Ishikawa (cell line): ENCODE results near the gene SNN.

ENCODE experiments used
- CREB1 ChIP-seq: IDR thresholded peaks from 2 replicates; pipeline ENCODE4 v1.6.1; 2012; ENCODE audit warnings: low read depth
- EGR1 ChIP-seq: IDR thresholded peaks from 2 replicates; pipeline ENCODE4 v1.6.1; 2012
- EP300 ChIP-seq: IDR thresholded peaks from 2 replicates; pipeline ENCODE4 v1.6.1; 2012; ENCODE audit warnings: borderline replicate concordance
- NFIC ChIP-seq: IDR thresholded peaks from 2 replicates; pipeline ENCODE4 v1.6.1; 2012
- RAD21 ChIP-seq: IDR thresholded peaks from 2 replicates; pipeline ENCODE4 v1.6.1; 2012; ENCODE audit warnings: low read depth
- TAF1 ChIP-seq: IDR thresholded peaks from 2 replicates; pipeline ENCODE4 v1.6.1; 2012; ENCODE audit warnings: low read depth, mild to moderate bottlenecking
- TCF12 ChIP-seq: IDR thresholded peaks from 2 replicates; pipeline ENCODE4 v1.6.1; 2012; ENCODE audit warnings: low read depth
- TEAD4 ChIP-seq: IDR thresholded peaks from 2 replicates; pipeline ENCODE4 v1.6.1; 2012
- USF1 ChIP-seq: IDR thresholded peaks from 2 replicates; pipeline ENCODE4 v1.6.1; 2012
- YY1 ChIP-seq: IDR thresholded peaks from 2 replicates; pipeline ENCODE4 v1.6.1; 2012; ENCODE audit warnings: low read depth
- ZBTB7A ChIP-seq: IDR thresholded peaks from 2 replicates; pipeline ENCODE4 v1.6.1; 2012; ENCODE audit warnings: low read depth
- TF ChIP-seq, protein P1 (sequence below): IDR thresholded peaks from 2 replicates; pipeline ENCODE4 v1.6.1; 2012
- TF ChIP-seq, protein P2 (sequence below): IDR thresholded peaks from 2 replicates; pipeline ENCODE4 v1.6.1; 2012; ENCODE audit warnings: low read depth, mild to moderate bottlenecking

- no peak for TF ChIP-seq TCF12
- no peak for TF ChIP-seq CREB1
- TF ChIP-seq YY1 = no peak
- no peak for TF ChIP-seq EP300
- TF ChIP-seq NFIC = no peak
- TF ChIP-seq, protein P1, sequence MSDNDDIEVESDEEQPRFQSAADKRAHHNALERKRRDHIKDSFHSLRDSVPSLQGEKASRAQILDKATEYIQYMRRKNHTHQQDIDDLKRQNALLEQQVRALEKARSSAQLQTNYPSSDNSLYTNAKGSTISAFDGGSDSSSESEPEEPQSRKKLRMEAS = no peak
- TF ChIP-seq, protein P2, sequence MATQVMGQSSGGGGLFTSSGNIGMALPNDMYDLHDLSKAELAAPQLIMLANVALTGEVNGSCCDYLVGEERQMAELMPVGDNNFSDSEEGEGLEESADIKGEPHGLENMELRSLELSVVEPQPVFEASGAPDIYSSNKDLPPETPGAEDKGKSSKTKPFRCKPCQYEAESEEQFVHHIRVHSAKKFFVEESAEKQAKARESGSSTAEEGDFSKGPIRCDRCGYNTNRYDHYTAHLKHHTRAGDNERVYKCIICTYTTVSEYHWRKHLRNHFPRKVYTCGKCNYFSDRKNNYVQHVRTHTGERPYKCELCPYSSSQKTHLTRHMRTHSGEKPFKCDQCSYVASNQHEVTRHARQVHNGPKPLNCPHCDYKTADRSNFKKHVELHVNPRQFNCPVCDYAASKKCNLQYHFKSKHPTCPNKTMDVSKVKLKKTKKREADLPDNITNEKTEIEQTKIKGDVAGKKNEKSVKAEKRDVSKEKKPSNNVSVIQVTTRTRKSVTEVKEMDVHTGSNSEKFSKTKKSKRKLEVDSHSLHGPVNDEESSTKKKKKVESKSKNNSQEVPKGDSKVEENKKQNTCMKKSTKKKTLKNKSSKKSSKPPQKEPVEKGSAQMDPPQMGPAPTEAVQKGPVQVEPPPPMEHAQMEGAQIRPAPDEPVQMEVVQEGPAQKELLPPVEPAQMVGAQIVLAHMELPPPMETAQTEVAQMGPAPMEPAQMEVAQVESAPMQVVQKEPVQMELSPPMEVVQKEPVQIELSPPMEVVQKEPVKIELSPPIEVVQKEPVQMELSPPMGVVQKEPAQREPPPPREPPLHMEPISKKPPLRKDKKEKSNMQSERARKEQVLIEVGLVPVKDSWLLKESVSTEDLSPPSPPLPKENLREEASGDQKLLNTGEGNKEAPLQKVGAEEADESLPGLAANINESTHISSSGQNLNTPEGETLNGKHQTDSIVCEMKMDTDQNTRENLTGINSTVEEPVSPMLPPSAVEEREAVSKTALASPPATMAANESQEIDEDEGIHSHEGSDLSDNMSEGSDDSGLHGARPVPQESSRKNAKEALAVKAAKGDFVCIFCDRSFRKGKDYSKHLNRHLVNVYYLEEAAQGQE = no peak
- TF ChIP-seq ZBTB7A = no peak
- TF ChIP-seq TAF1 = no peak
- TF ChIP-seq RAD21 = no peak
- TF ChIP-seq EGR1 = no peak
- no peak for TF ChIP-seq USF1
- TF ChIP-seq TEAD4 = no peak
Measured at GRCh38 chr16:11726008-11726407, 57.8 kb downstream of the SNN start.
